GM18867 (cell line): Measurements from ENCODE around the gene LRRC2.
"Not testable (repeated sequence)": the region's sequence is repeated elsewhere in the genome, so short reads cannot be mapped to it uniquely, and the experiment has no call there.

Experiments
- ATAC-seq: cut with Tn5 transposase; IDR thresholded peaks from one replicate; pipeline ENCODE4 v1.9.1; 2021; ENCODE audit warnings: mild to moderate bottlenecking, moderate library complexity; ENCODE audit not compliant: unreplicated experiment

LRRC2 gene

DNA sequence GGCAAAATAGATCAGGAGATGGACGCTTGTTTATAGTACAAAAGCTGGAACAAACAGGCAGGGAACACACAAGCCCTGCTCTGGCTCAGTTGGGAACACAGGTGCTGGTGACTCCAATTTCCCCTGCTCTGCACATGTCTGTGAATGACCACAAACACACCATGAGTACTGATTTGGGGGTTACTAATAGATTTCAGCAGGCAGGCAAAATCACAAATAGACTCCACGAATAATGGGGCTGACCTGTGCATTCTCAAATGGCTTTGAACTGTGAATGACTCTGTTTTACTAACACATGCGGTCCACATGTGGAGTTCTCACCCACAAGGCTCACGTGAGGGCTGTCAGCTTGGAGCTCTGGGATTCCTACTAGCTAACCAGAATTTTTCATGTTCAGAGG is 64.4 kb downstream of the LRRC2 start:
- ATAC-seq, result no peak

DNA sequence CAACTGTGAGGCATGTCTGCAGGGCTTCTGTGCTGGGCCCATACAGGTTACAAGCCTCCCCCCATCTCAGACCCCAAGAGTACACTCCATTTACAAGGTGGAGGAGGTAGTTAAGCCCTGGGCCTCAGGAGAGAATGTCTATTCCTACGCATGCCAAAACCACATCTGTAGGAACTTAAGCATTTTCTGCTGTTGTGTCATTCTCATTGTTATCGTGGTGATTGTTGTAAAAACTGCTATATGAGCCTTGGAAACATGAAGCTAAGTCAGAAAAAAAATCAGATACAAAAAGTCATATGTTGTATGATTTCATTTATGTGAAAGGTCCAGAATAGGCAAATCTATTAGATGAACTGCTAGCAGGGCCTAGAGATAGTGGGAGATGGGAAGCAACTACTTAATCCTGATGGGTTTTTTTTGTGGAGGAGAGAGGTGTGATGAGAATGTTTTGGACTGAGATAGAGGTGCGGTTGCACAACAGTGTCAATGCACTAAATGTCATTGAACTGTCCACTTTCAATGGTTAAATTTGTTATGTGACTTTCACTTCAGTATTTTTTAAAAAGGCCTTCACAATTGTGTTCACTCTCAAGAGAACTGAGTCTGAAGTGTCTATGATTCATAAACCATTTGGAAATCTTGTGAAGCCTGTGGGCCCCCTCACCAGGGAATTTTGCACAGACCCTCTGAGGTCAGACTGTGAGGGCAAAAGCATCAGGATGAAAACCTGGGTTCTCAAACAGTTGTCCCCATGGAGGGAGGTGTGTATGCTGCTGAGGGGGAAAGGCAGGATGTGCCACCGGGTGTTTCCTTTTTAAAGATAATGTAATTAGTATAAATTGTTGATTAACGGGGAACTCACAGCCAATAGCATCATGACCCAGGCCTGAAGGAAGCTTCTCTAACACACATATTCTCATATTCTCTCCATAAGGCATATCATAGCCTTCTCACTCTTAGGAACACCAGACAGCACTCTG is 65.2 kb downstream of the LRRC2 start:
- ATAC-seq, result no peak

- ATAC-seq, result no peak
Measured at GRCh38 chr3:46498916-46499519, 67.1 kb downstream of the LRRC2 start.

GRCh38 chr3:46497556-46498265 is 68.4 kb downstream of the LRRC2 start, which contains the start of gene RTP3:
Gene RTP3, plus strand, starts transcription at chr3:46497976. Its CDS starts 87 bp downstream, at chr3:46498063.
- no peak for ATAC-seq

- no peak for ATAC-seq
Measured at GRCh38 chr3:46496746-46497555, 69.2 kb downstream of the LRRC2 start.

DNA sequence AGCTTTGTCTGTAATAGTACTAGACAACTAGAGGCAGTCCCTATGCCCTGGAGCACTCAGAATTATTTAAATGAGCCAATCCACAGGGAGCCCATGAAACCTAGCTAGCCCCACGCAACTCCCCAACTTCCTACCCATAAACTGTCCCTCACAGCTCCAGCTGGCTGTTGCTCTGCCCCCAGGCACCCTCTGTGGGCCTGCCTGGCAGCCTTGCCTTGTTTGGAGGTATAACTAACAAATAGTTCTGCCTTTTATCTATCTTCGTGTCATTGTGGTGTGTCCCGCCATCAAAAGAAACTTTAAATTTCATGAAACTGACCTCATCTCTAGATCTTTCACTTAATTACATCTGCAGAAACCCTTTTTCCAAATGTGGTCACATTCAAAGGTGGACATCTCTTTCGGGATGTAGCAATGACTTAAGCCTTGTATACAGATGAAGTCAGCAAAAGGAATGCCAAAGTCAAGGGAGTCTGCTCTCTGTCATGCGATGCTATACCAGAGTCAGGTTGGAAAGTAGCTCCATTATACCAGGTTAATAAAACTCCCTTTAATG is 70.1 kb downstream of the LRRC2 start:
- ATAC-seq, result no peak

GRCh38 chr3:46494491-46494890 is 71.6 kb downstream of the LRRC2 start:
- ATAC-seq, result not testable (repeated sequence)

DNA sequence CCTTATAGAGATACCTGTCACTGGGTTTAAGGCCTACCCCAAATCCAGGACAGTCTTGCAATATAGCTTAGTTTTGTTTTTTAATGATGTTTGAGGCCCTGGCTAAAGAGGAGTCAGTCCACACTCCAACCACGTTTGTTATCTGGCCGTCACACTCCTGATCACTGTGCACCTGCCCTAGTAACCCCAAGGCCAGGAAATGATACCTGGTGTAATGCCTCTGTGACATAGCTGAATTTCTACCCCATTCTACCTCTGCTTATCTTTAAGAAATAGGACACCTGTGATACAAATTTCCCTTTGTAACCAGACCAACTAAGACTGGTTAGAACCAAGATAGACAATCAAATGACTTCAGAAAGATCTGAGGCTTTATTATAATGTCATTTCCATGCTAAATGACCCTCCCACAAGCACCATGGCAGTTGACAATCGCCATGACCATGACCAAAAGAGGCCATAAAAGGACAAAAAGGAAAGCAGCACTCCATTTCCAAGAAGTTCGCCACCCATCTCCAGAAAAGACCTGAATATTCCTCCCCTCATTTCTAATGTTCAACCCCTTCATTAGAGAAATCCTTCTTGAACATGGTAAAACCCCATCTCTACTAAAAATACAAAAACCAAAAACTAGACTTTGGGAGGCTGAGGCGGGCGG is 73.1 kb downstream of the LRRC2 start:
- no peak for ATAC-seq

GRCh38 chr3:46491089-46492070 is 74.7 kb downstream of the LRRC2 start:
- ATAC-seq, result no peak

GRCh38 chr3:46490338-46491084 is 75.6 kb downstream of the LRRC2 start:
- ATAC-seq, result no peak

- ATAC-seq, result no peak
Measured at GRCh38 chr3:46489875-46490274, 76.2 kb downstream of the LRRC2 start.

- no peak for ATAC-seq
Measured at GRCh38 chr3:46489381-46489780, 76.7 kb downstream of the LRRC2 start.

DNA sequence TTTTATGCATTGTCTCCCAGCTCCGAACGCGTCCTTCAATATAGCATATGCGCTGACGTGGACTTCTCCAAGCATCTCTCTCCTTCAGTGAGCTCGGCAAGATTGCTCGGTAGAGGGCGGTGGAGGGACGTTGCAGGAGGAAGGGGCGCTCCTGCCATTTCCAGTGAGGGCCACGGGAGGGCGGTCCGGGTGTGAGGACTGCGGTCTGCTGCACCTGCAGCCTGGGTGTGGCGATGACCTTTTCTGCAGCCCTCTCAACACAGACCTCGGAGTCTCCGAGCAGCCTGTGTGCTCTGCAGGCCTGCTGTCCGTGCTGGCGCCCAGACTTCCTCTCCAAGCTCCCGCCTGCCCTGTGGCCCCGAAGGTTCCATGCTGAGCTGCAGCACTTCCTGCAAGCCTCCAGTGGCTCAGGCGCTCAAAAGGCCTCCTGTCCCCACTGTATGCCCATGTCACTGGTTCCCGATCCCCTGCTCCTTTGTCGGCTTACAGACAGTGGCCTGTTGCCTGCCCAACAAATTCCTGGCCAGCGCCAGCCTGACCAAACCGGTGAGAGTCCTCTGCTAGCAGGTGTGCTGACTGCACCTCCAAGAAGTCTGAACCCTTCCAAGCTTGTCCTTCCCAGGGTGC is 77.3 kb downstream of the LRRC2 start:
- ATAC-seq, result peak; percentile 97

DNA sequence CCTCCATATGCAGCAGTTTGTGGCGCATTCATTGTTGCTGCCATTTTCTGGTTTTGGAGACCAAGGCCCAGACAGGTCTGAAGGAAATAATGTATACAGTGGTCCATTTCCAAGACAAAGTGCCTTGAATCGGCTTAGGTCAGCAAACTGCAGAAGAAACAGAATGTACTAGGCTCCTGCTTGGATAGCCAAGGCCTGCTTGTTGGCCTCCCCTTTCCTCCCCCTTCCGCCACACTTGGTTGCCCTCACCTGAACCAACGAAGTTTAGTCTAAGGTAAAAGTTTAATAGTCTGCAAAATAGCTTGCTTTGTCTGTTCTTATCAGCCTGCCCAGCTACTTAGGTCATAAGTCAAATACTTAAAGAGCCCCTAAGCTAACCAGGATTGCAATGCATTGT is 80.3 kb downstream of the LRRC2 start:
- ATAC-seq, result no peak

DNA sequence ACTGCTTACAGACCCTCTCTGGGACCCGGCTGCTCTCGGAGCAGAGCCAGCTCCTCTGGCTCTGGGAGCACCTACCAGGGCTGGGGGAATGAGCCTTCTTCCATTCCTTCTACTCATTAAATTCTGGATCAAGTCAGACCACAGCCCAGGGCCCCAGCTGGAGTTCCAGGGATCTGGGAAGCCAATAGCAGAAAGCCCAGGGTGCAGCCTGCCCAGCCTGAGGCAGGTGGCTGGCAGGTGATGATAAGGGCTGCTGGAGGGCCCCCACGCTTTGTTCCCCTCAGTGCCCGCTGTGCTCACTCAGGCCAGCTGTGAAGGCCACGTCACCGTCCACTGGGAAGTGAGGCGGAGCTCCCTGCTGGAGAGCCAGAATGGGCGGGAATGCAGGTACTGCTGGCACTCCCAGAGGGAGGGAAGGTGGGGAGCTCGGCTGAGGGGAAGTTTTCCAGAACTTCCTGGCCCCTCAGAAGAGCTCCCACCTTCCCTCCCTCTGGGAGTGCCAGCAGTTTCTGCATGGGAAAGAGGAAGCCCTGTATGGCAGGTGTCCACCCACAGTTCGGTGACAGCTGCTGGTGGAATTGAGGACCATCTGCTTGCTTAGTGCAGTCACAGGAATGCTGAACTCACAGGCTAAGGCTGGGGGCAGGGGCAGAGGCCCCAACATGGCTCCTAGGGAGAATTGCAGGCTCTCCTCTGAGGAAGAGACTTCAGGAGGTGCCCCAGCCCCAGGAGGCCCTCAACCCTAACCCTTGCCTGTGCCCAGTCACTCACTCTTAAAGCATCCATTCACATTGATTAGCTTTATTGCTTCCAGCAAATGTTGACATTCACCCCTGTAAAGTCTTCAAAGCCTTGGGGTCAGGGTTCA is 81.0 kb downstream of the LRRC2 start:
- ATAC-seq, result no peak

- no peak for ATAC-seq
Measured at GRCh38 chr3:46484388-46484787, 81.7 kb downstream of the LRRC2 start.

- no peak for ATAC-seq
Measured at GRCh38 chr3:46483825-46484224, 82.3 kb downstream of the LRRC2 start.
